Adrenal gland (tissue), 5 donors: ENCODE measurements around the gene SLC26A8.

Experiments
- POLR2A ChIP-seq, 2 donors: fragments of 450-650 bp; IDR thresholded peaks; one replicate each; pipeline ENCODE4 v1.6.1; 2017; ENCODE audit warnings: antibody characterized with exemption in 2 of 2, mild to moderate bottlenecking in 2 of 2, moderate library complexity in 1 of 2
- TF ChIP-seq, protein P1 (sequence below), 6 experiments: fragments of 450-650 bp in 4 of 6; fragments of 200-600 bp in 2 of 6; sonication (generic) in 1 of 6; IDR thresholded peaks; 1 replicate in 5 of 6; 2 replicates in 1 of 6; pipeline versions ENCODE4 v1.5.1 to v1.8.0; 2016 to 2021; ENCODE audit warnings: antibody characterized with exemption in 6 of 6, mild to moderate bottlenecking in 2 of 6, moderate library complexity in 1 of 6
- donor health status: DM: no; HTN: no; CAD: no.

DNA sequence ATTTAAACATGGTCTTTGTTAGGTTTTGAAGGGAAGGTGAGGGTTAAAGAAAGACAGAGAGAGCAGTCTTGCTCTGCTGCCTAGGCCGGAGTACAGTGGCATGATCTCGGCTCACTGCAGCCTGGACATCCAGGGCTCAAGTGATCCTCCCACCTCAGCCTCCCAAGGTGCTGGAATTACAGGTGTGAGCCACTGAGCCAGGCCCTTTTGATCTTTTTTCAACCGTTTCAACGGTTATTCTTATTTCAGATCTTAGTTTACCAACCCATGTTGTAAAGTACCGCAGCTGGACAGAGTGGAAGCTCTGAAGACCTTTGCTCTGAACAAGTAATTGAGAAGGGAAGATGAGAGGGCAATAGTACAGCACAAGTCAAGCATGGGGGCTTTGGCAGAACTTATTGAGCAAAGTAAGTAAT lies 102.3 kb downstream of the SLC26A8 start:
- TF ChIP-seq, protein P1, sequence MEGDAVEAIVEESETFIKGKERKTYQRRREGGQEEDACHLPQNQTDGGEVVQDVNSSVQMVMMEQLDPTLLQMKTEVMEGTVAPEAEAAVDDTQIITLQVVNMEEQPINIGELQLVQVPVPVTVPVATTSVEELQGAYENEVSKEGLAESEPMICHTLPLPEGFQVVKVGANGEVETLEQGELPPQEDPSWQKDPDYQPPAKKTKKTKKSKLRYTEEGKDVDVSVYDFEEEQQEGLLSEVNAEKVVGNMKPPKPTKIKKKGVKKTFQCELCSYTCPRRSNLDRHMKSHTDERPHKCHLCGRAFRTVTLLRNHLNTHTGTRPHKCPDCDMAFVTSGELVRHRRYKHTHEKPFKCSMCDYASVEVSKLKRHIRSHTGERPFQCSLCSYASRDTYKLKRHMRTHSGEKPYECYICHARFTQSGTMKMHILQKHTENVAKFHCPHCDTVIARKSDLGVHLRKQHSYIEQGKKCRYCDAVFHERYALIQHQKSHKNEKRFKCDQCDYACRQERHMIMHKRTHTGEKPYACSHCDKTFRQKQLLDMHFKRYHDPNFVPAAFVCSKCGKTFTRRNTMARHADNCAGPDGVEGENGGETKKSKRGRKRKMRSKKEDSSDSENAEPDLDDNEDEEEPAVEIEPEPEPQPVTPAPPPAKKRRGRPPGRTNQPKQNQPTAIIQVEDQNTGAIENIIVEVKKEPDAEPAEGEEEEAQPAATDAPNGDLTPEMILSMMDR (IDR thresholded peaks at IDR 0.05) = no peak
- TF ChIP-seq POLR2A (IDR thresholded peaks at IDR 0.05) = no peak
